H9 (cell line): ENCODE data around the gene CDK17. TPM values are rescaled to one million over a fixed set of nuclear protein-coding genes. Genes with fewer than 3 reads are reported as not detected.

ENCODE experiments used
- DNase-seq: peaks from one replicate; pipeline ENCODE4 v3.0.0-alpha.2; 2017
- H2AFZ ChIP-seq: one replicate; pipeline ENCODE4 v1.6.1; 2013; ENCODE audit warnings: mild to moderate bottlenecking, low read length, control low read depth, moderate library complexity
- H2AK5ac ChIP-seq: 2 replicates; pipeline ENCODE4 v1.6.1; 2013; ENCODE audit warnings: low read length, control low read depth, mixed read lengths; ENCODE audit not compliant: insufficient read length
- H2BK120ac ChIP-seq: one replicate; pipeline ENCODE4 v1.6.1; 2013; ENCODE audit warnings: low read depth, mild to moderate bottlenecking, low read length, control low read depth, inconsistent platforms; ENCODE audit not compliant: poor library complexity, severe bottlenecking
- H2BK12ac ChIP-seq: 2 replicates; pipeline ENCODE4 v1.6.1; 2013; ENCODE audit warnings: low read length, control low read depth, mixed read lengths, low read depth; ENCODE audit not compliant: insufficient read length
- H2BK15ac ChIP-seq: 2 replicates; pipeline ENCODE4 v1.6.1; 2013; ENCODE audit warnings: low read depth, low read length, control low read depth
- H2BK20ac ChIP-seq: one replicate; pipeline ENCODE4 v1.6.1; 2013; ENCODE audit warnings: low read depth, mild to moderate bottlenecking, low read length, control low read depth, inconsistent platforms; ENCODE audit not compliant: poor library complexity, severe bottlenecking
- H2BK5ac ChIP-seq: 2 replicates; pipeline ENCODE4 v1.6.1; 2013; ENCODE audit warnings: low read length, control low read depth, mixed read lengths; ENCODE audit not compliant: insufficient read length
- H3K14ac ChIP-seq: 2 replicates; pipeline ENCODE4 v1.6.1; 2013; ENCODE audit warnings: low read length, control low read depth; ENCODE audit not compliant: insufficient read depth
- H3K18ac ChIP-seq: 2 replicates; pipeline ENCODE4 v1.6.1; 2013; ENCODE audit warnings: low read depth, mild to moderate bottlenecking, mixed read lengths, low read length, control low read depth; ENCODE audit not compliant: insufficient read length
- H3K23ac ChIP-seq: 2 replicates; pipeline ENCODE4 v1.6.1; 2013; ENCODE audit warnings: low read length, control low read depth, mixed read lengths, low read depth; ENCODE audit not compliant: insufficient read length
- H3K23me2 ChIP-seq: 2 replicates; pipeline ENCODE4 v1.6.1; 2013; ENCODE audit warnings: low read depth, mild to moderate bottlenecking, mixed read lengths, low read length, control low read depth; ENCODE audit not compliant: insufficient read length, poor library complexity, severe bottlenecking
- H3K27ac ChIP-seq: 2 replicates; pipeline ENCODE4 v1.5.1; 2013; ENCODE audit warnings: low read length, control low read depth, mixed read lengths, low read depth; ENCODE audit not compliant: insufficient read length
- H3K27me3 ChIP-seq: 2 replicates; pipeline ENCODE4 v1.6.1; 2013; ENCODE audit warnings: low read length, control low read depth, inconsistent platforms; ENCODE audit not compliant: insufficient read depth
- H3K4ac ChIP-seq: 2 replicates; pipeline ENCODE4 v1.6.1; 2013; ENCODE audit warnings: low read depth, mild to moderate bottlenecking, control low read depth, inconsistent platforms, low read length, moderate library complexity
- H3K4me1 ChIP-seq: 2 replicates; pipeline ENCODE4 v1.6.1; 2013; ENCODE audit warnings: low read length, control low read depth, inconsistent platforms; ENCODE audit not compliant: insufficient read depth
- H3K4me2 ChIP-seq: 2 replicates; pipeline ENCODE4 v1.6.1; 2013; ENCODE audit warnings: low read length, control low read depth, mixed read lengths; ENCODE audit not compliant: insufficient read length, insufficient read depth
- H3K56ac ChIP-seq: 2 replicates; pipeline ENCODE4 v1.6.1; 2013; ENCODE audit warnings: low read depth, mild to moderate bottlenecking, mixed read lengths, low read length, control low read depth; ENCODE audit not compliant: insufficient read length
- H3K79me1 ChIP-seq: 2 replicates; pipeline ENCODE4 v1.6.1; 2013; ENCODE audit warnings: low read depth, mild to moderate bottlenecking, moderate library complexity, low read length, control low read depth, inconsistent platforms; ENCODE audit not compliant: insufficient read depth, poor library complexity, severe bottlenecking
- H3K79me2 ChIP-seq: 2 replicates; pipeline ENCODE4 v1.6.1; 2013; ENCODE audit warnings: low read length, control low read depth, inconsistent platforms; ENCODE audit not compliant: insufficient read depth
- H3K9ac ChIP-seq: 2 replicates; pipeline ENCODE4 v1.6.1; 2013; ENCODE audit warnings: low read length, control low read depth, mixed read lengths; ENCODE audit not compliant: insufficient read length; ENCODE audit errors: extremely low read depth
- H3K9me3 ChIP-seq: one replicate; pipeline ENCODE4 v1.6.1; 2013; ENCODE audit warnings: low read depth, low read length, inconsistent platforms; ENCODE audit not compliant: control insufficient read depth
- H3T11ph ChIP-seq: one replicate; pipeline ENCODE4 v1.6.1; 2013; ENCODE audit warnings: mild to moderate bottlenecking, low read length, control low read depth, inconsistent platforms
- H4K20me1 ChIP-seq: one replicate; pipeline ENCODE4 v1.6.1; 2013; ENCODE audit not compliant: control insufficient read depth, insufficient read length, insufficient read depth
- H4K5ac ChIP-seq: 2 replicates; pipeline ENCODE4 v1.6.1; 2013; ENCODE audit warnings: low read depth, mild to moderate bottlenecking, mixed read lengths, low read length, control low read depth; ENCODE audit not compliant: insufficient read length
- H4K8ac ChIP-seq: replicated peaks from 2 replicates; pipeline ENCODE4 v1.6.1; 2013; ENCODE audit warnings: low read length, control low read depth, mixed read lengths, low read depth; ENCODE audit not compliant: insufficient read length
- H4K91ac ChIP-seq: 2 replicates; pipeline ENCODE4 v1.6.1; 2013; ENCODE audit warnings: low read depth, mild to moderate bottlenecking, moderate library complexity, mixed read lengths, low read length, control low read depth; ENCODE audit not compliant: insufficient read length
- H3K27ac Mint-ChIP-seq, 3 experiments: 2 replicates in 2 of 3; 3 replicates in 1 of 3; pipeline ENCODE4 v1.8.0; 2020 to 2021; ENCODE audit warnings: mixed read lengths in 3 of 3, mild to moderate bottlenecking in 1 of 3, moderate library complexity in 1 of 3
- H3K27me3 Mint-ChIP-seq: 2 replicates; pipeline ENCODE4 v1.8.0; 2021; ENCODE audit warnings: low read depth, mild to moderate bottlenecking, moderate library complexity, mixed read lengths
- H3K36me3 Mint-ChIP-seq, 3 experiments: 2 replicates in 2 of 3; 3 replicates in 1 of 3; pipeline ENCODE4 v1.8.0; 2020 to 2021; ENCODE audit warnings: low read depth in 3 of 3, mixed read lengths in 3 of 3; ENCODE audit not compliant: insufficient read depth in 1 of 3
- H3K4me1 Mint-ChIP-seq, 2 experiments: 2 replicates each; pipeline ENCODE4 v1.8.0; 2020; ENCODE audit warnings: mixed read lengths in 2 of 2
- H3K4me3 Mint-ChIP-seq, 2 experiments: 2 replicates in 1 of 2; 3 replicates in 1 of 2; pipeline ENCODE4 v1.8.0; 2020 to 2021; ENCODE audit warnings: mild to moderate bottlenecking in 2 of 2, mixed read lengths in 2 of 2, moderate library complexity in 1 of 2
- H3K9me3 Mint-ChIP-seq, 2 experiments: 2 replicates in 1 of 2; 3 replicates in 1 of 2; pipeline ENCODE4 v1.8.0; 2020; ENCODE audit warnings: mild to moderate bottlenecking in 2 of 2, mixed read lengths in 2 of 2, moderate library complexity in 1 of 2
- CTCF ChIP-seq: fragments of 200-600 bp; sonication (generic); conservative IDR thresholded peaks from 3 replicates; pipeline ENCODE4 v1.8.0; 2021; ENCODE audit warnings: antibody characterized with exemption, mild to moderate bottlenecking
- WGBS: extraction: QIAGEN DNeasy Blood & Tissue Kit; methylation state at CpG from one replicate; pipeline ENCODE4 v1.1.7; 2013; ENCODE audit warnings: missing lambda C conversion rate, low lambda C conversion rate, mixed read lengths; ENCODE audit not compliant: insufficient read length; ENCODE audit errors: extremely low coverage; 5-methylcytosine and 5-hydroxymethylcytosine counted together
- total RNA-seq: library from RNA; stranded (reverse); gene quantifications from 2 replicates; pipeline ENCODE4 v1.2.1, GENCODE V29; 2021

CDK17 gene
- total RNA-seq, 1 experiment from 2014 or later, result 28.8 TPM

GRCh38 chr12:96344124-96344695 is 56.0 kb downstream of the CDK17 start:
- Histone ChIP-seq H2AK5ac (no peak overlapping the region), H2BK20ac (no peak overlapping the region), H3K9me3 (no peaks in the 10 kb centered on the region), H3K23me2 (no peaks in the 10 kb centered on the region), H4K20me1 (no peaks in the 10 kb centered on the region), H3K27ac (no peak overlapping the region), H3K9ac (no peak overlapping the region), H4K5ac (no peak overlapping the region), H2AFZ (no peak overlapping the region), H2BK12ac (no peak overlapping the region), H3T11ph (no peak overlapping the region), H4K8ac (no peak overlapping the region), H3K14ac (no peak overlapping the region), H3K27me3 (no peaks in the 10 kb centered on the region), H3K4ac (no peak overlapping the region), H3K4me2 (no peak overlapping the region), H2BK15ac (no peak overlapping the region), H2BK5ac (no peak overlapping the region), H3K56ac (no peak overlapping the region), H2BK120ac (no peak overlapping the region), H3K79me1 (no peaks in the 10 kb centered on the region), H3K23ac (no peak overlapping the region), H4K91ac (no peak overlapping the region), H3K4me1 (no peaks in the 10 kb centered on the region), H3K18ac (no peak overlapping the region), H3K79me2 (peaks cover 3% of the 10 kb centered on the region; the same call in 1 of the 2 replicates)
- Mint-ChIP-seq H3K36me3 (peaks cover 20 to 29% (median 24%) of the 10 kb centered on the region in 3 experiments), H3K4me1 (peaks cover 12 to 13% of the 10 kb centered on the region in 2 experiments), H3K4me3 (no peak overlapping the region), H3K27ac (no peak overlapping the region), H3K27me3 (no peaks in the 10 kb centered on the region), H3K9me3 (peaks cover 22 to 23% of the 10 kb centered on the region in 2 experiments)
- TF ChIP-seq CTCF, result no peak
- no peak for DNase-seq
- WGBS, result no CpG with 5 or more reads among the region's 3 CpGs
